ENCODE data around the gene OGFR.

Gene OGFR, protein sequence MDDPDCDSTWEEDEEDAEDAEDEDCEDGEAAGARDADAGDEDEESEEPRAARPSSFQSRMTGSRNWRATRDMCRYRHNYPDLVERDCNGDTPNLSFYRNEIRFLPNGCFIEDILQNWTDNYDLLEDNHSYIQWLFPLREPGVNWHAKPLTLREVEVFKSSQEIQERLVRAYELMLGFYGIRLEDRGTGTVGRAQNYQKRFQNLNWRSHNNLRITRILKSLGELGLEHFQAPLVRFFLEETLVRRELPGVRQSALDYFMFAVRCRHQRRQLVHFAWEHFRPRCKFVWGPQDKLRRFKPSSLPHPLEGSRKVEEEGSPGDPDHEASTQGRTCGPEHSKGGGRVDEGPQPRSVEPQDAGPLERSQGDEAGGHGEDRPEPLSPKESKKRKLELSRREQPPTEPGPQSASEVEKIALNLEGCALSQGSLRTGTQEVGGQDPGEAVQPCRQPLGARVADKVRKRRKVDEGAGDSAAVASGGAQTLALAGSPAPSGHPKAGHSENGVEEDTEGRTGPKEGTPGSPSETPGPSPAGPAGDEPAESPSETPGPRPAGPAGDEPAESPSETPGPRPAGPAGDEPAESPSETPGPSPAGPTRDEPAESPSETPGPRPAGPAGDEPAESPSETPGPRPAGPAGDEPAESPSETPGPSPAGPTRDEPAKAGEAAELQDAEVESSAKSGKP

GRCh38 chr20:62804627-62805154, at the start of gene OGFR:
Gene OGFR (plus strand): TSS chr20:62804835. CDS start chr20:62804860, 25 bp downstream.
- peak within 1 kb of the TSS; percentile 84 for H3K27ac ChIP-seq

DNA sequence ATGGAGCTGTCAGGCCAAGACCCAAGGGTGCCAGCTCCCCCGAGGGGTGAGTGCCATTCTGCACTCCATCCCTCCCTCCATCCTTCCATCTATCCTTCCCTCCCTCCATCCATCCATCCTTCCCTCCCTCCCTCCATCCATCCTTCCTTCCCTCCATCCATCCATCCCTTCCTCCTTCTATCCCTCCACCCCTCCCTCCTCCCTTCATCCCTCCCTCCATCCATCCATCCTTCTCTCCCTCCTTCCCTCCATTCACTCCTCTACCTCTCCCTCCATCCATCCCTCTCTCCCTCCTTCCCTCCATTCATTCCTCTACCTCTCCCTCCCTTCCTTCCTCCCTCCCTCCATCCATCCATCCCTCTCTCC, 49.7 kb upstream of the OGFR start:
- TF ChIP-seq ZFX (IDR thresholded peaks at IDR 0.05) (no peak), CTCF (conservative IDR thresholded peaks at IDR 0.05) (no peak)
- H3K27ac ChIP-seq: no peak overlapping the region

More at GRCh38 chr20:62804627-62805154, at the start of gene OGFR:
- no peak for TF ChIP-seq CTCF (conservative IDR thresholded peaks at IDR 0.05)
- TF ChIP-seq ZFX (IDR thresholded peaks at IDR 0.05): no peak

GRCh38 chr20:62755817-62756724, 48.6 kb upstream of the OGFR start:
- no peak overlapping the region for H3K27ac ChIP-seq
- TF ChIP-seq CTCF (conservative IDR thresholded peaks at IDR 0.05) (no peak), ZFX (IDR thresholded peaks at IDR 0.05) (no peak)

- TF ChIP-seq CTCF (conservative IDR thresholded peaks at IDR 0.05) (no peak), ZFX (IDR thresholded peaks at IDR 0.05) (no peak)
- no peak overlapping the region for H3K27ac ChIP-seq
These were observed 46.3 kb upstream of the OGFR start for GRCh38 chr20:62758226-62758912.

DNA sequence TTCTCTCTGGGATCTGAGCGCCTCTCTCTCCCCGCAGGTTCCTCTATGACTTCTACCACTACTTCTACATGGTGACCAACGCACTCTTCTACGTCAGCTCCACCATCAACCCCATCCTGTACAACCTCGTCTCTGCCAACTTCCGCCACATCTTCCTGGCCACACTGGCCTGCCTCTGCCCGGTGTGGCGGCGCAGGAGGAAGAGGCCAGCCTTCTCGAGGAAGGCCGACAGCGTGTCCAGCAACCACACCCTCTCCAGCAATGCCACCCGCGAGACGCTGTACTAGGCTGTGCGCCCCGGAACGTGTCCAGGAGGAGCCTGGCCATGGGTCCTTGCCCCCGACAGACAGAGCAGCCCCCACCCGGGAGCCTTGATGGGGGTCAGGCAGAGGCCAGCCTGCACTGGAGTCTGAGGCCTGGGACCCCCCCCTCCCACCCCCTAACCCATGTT, 44.6 kb upstream of the OGFR start:
- no peak overlapping the region for H3K27ac ChIP-seq
- TF ChIP-seq CTCF (conservative IDR thresholded peaks at IDR 0.05): no peak
- TF ChIP-seq ZFX (IDR thresholded peaks at IDR 0.05): no peak

DNA sequence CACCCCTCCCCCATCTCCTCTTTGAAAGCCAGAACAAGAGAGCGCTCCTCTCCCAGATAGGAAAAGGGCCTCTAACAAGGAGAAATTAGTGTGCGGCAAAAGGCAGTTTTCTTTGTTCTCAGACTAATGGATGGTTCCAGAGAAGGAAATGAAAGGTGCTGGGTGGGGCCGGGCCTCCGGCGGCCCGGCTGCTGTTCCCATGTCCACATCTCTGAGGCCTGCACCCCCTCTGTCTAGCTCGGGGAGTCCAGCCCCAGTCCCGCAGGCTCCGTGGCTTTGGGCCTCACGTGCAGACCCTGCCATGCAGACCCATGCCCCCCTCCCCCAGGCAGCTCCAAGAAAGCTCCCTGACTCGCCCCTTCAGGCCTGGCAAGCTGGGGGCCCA, 44.2 kb upstream of the OGFR start:
- no peak for TF ChIP-seq CTCF (conservative IDR thresholded peaks at IDR 0.05)
- TF ChIP-seq ZFX (IDR thresholded peaks at IDR 0.05): no peak

More for the DNA sequence above, 44.2 kb upstream of the OGFR start:
- no peak overlapping the region for H3K27ac ChIP-seq
